Lower leg skin (tissue), 3 donors: ENCODE measurements around the gene LAD1.

ENCODE experiments used
- POLR2A ChIP-seq, 2 donors: fragments of 450-650 bp; IDR thresholded peaks; one replicate each; pipeline ENCODE4 v1.6.1; 2016 to 2017; ENCODE audit warnings: antibody characterized with exemption in 2 of 2, mild to moderate bottlenecking in 1 of 2, moderate library complexity in 1 of 2
- TF ChIP-seq, protein P1 (sequence below), 3 donors: fragments of 450-650 bp; IDR thresholded peaks; one replicate each; pipeline ENCODE4 v1.5.1; 2016; ENCODE audit warnings: antibody characterized with exemption in 3 of 3, mild to moderate bottlenecking in 3 of 3, moderate library complexity in 2 of 3

DNA sequence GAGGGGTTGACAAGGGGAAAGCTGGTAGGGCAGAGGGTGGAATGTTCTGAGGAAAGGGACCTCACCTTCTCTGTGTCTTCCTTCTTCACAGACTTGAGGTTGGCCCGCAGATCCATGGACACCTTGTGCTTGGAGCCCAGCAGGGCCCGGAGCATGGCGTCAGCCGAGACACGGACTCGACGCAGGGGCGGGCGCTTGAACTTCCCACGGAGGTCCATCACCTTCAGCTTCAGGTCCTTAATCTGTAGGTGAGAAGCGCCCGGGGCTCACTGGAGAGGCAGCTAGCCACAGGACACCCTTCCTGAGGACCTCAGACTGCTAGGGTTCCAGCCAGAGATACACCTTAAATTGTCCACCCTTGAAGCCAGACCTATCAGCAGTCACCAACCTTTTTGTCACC, 12.2 kb upstream of the LAD1 start:
- TF ChIP-seq POLR2A (IDR thresholded peaks at IDR 0.05): no peak
- TF ChIP-seq, protein P1, sequence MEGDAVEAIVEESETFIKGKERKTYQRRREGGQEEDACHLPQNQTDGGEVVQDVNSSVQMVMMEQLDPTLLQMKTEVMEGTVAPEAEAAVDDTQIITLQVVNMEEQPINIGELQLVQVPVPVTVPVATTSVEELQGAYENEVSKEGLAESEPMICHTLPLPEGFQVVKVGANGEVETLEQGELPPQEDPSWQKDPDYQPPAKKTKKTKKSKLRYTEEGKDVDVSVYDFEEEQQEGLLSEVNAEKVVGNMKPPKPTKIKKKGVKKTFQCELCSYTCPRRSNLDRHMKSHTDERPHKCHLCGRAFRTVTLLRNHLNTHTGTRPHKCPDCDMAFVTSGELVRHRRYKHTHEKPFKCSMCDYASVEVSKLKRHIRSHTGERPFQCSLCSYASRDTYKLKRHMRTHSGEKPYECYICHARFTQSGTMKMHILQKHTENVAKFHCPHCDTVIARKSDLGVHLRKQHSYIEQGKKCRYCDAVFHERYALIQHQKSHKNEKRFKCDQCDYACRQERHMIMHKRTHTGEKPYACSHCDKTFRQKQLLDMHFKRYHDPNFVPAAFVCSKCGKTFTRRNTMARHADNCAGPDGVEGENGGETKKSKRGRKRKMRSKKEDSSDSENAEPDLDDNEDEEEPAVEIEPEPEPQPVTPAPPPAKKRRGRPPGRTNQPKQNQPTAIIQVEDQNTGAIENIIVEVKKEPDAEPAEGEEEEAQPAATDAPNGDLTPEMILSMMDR (IDR thresholded peaks at IDR 0.05): no peak
